CD4-positive, alpha-beta T cell treated with Interleukin-17A for 1 hour (primary cell): ENCODE measurements around the gene UNC93A.
"Not testable (repeated sequence)": the region's sequence is repeated elsewhere in the genome, so short reads cannot be mapped to it uniquely, and the experiment has no call there.

Experiments
- DNase-seq: peaks from one replicate; pipeline ENCODE4 v3.0.0-alpha.2; 2020

Gene UNC93A

DNA sequence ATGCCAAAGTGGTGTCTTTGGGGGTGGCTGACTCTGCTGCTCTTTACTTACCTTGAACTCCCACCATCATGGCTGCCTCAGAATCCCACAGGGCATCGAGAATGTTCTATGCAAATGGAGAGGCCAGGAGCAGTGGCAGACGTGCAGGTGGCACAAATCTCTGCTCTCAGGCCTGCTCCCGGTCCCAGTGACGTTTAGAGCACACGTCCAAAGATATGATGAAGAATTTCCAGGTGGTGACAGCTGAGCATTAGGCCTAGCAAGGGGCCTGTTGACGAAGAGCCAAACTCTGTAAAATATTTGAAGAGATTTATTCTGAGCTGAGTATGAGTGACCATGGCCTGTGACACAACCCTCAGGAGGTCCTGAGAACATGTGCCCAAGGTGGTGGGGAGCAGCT is 19.0 kb upstream of the UNC93A start:
- DNase-seq: no peak

DNA sequence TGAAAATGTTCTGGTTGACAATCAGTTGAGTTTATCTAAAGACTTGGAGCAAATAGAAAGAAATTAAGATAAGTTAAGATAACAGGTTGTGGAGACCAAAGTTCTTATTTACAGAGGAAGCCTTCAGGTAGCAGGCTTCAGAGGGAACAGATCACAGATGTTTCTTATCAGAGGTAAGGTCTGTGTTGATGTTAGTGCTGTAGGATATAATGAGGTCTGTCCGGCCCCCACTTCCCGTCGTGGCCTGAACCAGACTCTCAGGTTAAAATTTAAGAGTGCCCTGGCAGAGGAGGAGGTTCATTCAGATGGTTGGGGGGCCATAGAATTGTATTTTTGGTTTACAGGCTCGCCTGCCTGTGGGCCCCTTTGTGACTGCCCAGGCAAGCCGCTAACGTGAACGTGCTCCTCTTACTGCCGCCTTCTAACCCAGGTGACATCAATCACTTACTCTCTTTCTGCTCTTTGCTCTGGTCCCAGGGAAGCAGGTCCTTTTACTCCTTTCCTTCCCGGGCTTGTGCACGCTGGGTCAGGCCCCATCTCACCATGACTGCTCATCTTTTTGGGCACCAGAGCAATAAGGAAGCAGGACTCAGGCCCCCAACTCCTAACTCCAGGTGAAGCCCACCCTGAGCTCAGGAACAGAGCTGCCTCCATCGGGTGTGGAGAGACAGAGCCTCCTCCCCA is 18.3 kb upstream of the UNC93A start:
- DNase-seq: no peak

DNA sequence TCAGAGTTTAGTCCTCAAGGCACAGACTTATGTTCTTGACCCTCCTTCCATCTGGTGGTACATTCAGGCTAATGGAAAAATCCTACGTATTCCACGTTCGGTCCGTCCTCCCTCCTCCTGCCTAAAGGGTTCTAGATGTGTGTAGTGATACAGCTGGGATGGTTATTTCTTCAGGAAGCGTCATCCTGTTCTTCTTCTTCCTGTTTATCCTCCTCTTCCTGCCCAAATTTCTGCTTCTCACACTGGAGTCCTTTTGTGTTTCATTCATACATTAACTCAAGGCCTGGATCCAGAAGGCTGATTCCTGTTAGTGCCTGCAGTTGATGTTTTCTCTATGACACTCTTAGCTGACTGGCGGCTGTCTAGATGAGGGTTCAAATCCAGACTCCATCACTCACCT is 16.8 kb upstream of the UNC93A start:
- DNase-seq: no peak

DNA sequence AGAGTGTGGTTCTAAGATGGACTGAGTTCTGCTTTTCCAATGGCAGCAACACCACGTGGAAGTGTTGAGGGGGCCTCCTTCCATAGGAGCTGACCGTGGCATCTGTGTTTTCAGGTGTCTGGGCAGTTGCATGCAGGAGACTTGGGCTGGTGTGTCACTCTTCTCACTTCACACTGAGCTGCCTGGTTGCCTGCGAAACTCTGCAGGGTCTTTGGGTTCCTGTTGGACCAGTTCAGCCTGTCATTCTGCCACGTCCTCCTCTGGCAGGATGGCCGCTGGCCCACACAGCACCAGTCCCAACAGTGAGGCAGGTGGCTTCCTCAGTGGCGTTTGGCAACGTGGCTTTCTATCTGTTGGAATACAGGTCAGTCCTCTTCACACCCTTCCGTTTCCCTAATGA is 16.1 kb upstream of the UNC93A start:
- no peak for DNase-seq

DNA sequence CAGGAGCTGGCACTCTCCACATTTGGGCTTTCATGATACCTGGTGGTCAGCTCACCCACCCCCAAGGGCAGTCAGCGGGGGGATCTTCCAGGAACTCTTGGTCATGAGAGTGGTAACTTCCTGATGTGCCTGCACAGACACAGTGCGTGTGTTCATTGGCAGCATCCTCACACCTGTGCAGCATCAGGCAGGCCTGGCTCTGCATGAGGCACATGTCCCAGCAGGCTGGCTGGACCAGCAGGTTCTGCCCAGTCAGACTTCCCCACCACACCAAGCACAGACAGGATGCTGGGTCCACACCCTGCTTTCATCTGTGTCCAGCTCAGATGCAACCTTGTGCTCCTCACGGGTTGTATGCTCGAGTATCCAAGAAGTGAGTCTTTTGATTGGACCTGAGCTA is 15.7 kb upstream of the UNC93A start:
- DNase-seq: no peak

DNA sequence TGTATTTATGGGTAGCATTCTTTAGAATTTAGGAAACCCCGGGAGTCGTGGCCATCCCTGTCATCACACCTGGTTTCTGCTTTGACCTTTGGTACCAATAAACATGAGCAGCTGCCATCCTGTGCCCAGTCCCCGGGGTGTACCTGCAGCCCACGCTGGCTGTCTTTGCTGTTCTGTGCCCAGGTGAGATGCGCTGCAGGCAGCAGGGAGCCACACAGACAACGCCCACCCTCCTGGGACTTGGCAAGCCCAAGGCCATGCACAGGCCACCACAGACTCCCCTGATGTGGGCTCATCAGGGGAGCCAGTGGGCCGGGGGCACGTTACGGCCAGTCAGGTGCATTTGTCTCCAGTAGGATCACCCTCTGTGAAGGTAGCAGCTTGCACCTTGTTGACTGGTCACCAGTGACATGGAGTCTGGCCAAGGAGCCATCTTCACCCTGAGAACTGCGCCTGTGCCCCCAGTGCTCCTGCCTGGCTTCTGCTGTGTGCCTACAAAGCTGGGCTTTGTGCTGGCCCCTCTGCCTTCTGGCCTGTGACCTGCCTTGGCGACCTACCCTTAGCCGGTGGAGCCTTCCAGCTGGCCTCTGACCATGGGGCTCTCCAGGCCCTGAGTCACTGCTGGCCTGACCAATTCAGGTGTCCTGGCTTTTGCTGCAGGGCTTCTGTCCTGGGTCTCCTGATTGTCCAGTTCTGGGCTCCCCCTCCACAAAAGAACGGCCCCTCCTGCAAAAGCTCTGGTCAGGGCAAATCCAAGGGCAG is 14.2 kb upstream of the UNC93A start:
- DNase-seq: no peak

DNA sequence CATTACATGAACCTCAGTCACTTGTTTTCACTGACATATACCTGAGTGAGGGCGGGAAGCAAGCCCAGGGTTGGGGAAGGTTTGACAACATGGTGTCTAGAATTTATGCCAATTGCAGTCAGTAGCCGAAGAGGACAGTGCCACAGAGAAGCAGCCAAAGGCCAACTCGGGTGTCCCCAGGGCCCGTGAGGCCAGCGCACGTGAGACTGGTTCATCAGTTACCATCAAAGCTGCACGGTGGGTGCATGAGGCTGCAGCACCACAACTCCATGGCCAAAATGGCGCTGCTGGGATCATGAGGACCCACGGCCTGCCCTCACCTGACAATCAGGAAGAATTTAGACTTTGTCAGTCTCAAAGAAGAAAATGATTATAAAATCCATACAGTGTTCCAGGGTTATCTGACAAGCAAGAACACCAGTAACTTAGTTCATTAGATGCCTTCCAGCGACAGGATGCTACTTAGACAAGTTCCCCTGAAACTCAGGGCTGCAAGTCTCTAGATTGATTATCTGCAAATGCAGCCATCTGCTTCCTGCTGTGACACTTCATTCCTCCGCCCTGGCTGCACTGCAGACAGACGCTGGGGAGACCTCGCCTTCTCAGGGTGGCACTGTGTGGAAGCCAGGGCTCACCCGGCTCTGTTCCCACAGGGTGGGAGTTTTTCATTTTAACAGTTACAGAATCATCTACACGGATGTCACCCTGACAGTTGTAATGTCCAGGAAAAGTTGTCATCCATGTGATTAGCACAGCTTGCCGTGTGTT is 12.8 kb upstream of the UNC93A start:
- not testable (repeated sequence) for DNase-seq

DNA sequence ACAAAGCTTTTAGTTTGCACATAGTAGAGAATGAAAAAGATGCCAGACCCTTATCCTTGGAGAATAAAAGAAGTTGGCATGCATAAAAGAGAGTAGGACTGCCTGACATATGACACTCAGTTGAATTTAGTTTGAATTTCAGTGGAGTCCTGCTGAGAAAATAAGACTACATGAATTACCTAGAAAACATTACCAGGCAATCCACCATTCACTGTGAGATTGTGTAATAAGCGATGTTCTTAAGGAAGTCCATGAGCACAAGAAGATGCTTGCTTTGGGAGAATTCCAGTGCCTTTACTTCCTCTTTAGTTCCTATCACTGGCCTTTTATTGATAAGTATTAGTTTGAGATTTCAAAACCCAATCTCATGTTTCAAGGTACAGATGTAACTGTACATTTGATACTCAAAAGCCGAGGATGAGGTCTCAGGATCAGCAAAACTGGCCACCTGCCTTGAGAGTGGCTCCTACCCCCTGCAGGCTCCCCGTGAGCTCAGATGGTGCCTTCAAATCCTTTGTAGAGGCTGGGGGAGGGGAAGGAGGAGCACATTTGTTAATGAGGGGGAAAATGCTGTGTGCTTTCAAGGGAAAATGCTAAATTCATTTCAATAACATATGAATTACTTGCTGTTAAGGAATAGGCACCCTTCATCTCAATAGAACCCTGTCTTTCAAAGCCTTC is 11.2 kb upstream of the UNC93A start:
- no peak for DNase-seq

DNA sequence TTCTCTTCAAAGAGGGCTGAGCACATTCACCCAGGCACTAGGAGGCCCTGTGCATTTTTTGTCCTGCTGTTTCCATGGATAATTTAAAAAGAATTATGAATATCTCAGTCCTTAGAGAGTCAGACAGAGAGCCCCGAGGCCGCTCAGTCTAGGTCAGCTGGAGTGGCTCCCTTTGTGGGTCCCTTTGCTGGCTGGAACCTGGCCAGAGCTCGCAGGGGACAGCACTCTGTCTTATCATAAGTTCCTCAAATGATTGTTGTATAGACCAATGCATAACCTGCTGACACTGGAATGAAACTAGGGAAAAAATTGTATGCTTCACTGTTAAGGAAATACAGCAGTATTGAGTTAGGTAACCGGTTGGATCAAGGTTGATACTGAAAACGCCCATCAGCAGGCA is 10.6 kb upstream of the UNC93A start:
- DNase-seq: not testable (repeated sequence)

DNA sequence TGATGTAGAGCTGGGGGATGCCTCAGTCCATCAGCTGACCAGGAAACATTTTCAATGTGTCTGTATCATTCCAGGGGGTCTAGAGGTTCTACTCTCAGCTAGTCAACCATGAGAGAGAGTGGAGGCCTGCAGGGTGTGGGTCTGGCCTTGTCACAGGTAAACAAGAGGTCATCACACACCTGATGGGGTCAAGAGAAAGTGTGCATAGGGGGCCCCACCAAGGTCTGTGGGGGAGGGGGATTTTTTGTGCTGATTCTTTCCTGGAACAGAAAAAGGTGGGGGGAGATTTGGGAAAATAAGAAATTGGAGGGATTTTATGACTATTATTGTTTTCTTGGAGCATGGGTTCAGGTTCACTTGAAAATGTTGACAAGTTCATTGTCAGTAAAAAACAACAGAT is 8.9 kb upstream of the UNC93A start:
- no peak for DNase-seq

DNA sequence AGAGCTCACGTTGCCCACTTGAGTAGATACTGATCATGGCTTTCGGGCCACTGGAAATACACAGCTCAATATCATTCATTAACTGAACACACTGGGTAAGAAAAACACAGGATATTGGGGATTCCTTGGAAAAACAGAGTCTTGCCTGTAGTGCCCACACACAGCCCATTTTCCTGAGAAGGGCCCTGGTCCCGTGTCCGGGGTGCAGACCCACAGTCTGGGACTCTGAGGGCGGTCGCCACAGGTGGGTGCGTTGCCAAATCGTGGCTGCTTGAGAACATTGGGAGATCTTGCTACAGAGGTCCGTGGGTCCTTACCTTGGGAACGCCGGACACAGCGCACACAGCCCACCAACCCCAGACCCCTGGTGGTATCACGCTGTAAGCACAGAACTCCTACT is 6.5 kb upstream of the UNC93A start:
- DNase-seq: not testable (repeated sequence)

DNA sequence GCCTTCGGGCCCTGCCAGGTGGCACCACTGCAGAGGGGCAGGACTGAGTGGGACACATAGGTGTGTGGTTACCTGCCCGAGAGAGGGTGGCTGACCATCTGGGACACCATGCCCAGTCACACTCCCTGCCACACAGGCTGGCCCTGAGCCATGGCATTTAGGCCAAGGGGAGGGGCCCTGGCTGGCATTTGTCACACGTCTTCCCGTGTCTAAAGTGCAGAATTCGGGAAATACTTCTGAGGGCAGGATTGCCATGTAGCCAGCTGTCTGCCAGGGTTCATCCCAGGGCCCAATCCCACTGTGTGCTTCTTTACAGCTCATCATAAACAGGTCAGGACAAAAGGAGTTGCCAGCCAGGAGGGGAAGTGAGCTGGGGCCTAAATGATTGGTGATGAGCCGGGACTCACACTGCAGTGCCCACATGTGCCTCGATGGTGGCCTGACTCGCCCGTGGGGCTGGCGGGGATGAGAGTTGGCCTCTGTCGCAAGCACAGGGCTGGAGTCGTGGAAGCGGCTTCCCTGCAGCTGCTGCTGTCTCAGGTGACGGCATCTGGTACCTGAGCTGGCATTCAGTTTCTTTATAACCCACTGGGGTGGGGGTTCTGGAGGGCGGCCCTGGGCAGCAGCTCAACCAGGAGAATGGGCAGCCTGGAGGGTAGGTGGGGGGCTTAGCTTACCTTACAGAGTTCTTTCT is 5.9 kb upstream of the UNC93A start:
- DNase-seq: no peak

DNA sequence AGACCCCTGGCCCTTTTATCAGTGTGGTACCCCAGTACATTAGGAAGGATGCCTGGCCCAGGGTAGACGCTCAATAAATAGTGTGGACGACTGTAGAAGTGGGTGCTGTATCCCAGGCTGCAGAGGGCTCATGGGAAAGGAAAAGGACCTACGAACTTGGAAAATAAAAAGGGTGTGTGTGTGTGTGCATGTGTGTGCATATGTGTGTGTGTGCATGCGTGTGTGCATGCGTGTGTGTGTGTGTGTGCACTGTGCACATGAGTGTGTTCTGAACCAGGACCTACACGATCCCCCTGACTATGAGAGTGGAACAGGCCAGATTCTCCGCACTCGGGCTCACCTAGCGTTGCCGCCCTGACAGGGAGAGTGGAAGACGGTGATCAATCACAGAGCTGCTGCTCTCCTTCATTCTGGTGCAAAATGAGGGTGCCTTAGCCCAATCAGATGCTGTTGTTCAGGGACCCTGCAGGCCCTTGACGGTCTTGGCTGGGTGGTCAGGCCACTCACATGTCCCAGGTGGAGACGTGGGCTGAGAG is 3.5 kb upstream of the UNC93A start:
- no peak for DNase-seq

DNA sequence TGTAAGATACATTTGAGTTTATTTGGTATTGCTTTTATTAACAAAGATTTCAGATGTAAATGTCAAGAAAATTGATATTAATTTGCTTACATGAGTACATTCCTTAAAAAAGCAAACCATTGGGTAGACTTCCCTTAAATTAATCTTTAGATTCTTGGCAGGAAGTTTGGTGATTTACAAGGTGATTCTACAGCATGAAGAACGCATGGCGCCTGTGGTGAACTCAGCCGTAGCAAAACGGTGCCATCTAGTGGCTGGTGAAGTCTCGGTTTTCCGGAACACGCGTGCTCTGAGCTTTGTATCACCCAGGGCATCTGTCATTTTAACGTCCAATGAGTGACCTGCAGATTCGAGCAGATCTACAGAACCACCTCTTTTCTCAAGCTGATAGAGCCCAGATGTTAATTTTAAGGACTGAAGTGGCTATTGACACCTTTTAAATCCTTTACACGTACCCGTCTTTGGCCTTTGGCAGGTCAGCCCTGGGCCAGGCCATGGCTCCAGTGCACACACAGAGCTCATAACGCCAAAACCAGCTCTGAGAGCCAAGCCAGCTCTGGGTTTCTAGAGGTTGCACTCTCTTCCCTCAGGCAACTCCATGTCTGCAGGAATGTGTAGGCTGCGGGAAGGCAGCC is 2.4 kb upstream of the UNC93A start:
- DNase-seq: peak; percentile 50

DNA sequence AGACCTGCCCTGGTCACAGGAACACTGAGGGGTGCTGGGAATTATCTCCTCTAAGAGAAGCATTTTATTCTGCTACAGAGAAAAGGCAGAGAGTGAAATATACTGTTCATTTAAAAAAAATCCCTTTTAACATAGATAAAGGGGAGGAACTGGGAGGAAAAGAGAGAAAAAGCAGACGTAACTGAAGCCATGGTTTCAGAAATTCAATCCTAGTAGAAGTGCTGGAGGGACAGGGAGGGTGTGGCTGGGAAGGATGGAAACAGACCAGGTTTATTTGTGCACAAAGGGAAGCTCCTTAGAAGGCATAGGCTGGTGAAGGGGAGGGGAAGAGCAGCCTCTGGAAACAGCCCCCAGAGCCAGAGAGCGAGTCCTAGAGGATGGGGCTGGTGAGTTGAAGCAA is 1.8 kb upstream of the UNC93A start:
- DNase-seq: not testable (repeated sequence)

DNA sequence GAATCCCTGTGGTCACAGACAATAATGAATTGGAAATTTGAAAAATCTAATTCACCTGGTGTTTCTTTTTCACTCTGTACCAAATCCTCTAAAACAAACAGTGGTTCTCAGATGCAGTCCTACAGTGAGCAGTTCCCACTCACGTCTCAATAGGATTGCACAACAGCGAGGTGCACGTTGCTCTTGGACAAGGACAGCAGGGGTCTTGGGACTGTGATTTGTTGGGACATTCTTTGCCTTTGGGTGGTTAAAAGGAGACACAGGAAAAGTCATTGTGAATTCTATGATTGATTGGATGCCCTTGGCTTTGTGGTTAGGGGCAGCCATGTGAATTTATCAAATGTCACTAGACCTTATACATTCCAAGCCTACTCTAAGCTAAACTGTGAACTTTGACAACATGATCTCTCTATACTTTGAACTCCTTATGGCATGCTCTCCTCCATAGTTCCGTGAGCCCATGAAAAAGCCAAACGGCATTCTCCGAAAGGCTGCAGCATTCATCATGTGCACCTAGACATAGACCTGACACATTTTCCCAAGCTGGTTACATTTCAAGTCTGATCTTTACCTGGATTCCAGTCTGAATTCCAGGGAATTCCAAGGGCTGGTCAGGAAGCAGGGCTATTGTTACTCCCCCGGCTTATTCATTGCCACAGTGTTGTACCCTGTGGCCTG is 647 bp downstream of the UNC93A start:
- no peak for DNase-seq

DNA sequence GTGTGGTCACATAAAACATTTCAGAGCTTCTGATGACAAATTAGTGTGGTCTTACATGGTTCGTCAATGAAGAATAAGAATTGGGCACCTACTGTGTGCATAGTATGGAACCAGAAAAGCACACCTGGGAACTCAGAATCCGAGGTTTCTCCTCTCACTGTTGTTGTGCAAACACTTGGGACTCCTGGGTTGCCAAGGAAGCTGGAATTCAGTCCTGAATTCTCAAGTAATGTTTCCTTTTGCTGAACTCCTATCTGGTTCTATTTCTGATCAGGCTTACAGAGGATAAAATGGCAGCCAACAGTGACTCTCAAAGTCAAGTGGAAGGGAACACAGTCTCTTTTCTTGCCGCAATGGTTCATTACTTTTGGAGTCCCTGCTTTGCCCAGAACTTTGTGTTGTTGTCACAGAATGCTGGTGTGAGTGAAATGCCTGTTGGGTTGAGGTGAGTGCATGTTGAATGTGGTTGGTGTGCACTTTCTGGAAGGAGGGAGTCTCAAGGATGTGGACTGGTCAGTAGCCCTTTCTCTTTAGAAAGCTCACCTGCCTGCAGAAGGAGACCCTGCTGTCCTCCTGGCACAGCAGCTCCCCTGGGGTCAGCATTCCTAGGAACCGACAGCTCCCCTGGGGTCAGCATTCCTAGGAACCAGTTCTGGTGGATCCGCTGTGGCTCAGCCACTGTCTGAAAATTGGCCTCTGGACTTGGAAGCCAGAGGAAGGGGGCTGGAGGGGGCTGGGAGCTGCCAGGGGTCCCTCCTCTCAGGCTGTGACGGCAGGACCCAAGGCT is 1.4 kb downstream of the UNC93A start:
- no peak for DNase-seq

DNA sequence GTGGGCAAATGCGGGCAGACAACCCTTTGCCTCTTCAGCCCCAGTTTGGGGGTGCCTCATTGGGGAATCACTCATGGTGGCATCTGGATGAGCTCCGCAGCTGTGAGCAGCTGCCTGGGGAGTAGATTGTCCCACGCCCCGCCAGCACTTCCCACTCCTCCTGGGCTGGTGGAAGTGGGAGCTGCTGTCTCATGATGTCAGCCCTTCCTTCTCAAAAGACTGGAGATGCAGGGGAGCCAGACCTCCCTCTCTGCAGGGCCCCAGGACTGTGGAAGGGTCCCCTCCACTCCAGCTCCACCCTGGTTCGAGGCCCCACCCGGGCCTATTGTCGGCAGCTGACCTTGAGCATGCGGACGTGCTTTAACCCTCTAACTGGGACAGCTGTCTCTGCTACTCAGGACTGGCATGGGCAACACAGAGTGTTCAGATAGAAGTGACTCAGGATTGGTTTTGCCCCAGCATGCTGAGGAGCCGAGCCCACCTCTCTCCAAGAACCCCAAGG is 2.0 kb downstream of the UNC93A start:
- no peak for DNase-seq

DNA sequence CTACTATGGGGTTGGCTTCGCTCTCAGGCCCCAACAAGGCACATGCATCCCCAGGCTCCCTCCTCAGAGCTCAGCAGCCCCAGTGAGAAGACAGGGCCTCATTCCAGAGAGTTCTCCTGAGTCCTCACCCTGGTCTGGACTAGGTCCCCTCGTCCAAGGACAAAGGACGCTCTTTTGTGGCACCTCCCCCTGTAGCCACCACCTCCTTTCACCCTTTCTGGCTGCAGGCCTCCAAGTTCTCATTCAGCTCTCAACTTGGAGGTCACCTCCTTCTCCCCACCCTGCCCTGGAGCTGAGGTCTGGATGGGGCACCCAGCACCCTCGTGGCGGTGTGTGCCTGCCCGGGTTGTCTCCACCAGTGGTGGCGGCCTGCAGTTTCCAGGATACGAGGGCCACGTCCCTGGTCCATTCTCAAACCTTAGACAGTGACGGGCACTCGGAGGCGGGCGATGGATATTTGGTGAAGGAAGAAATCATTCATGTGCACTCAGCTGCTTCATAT is 2.5 kb downstream of the UNC93A start:
- DNase-seq: no peak

DNA sequence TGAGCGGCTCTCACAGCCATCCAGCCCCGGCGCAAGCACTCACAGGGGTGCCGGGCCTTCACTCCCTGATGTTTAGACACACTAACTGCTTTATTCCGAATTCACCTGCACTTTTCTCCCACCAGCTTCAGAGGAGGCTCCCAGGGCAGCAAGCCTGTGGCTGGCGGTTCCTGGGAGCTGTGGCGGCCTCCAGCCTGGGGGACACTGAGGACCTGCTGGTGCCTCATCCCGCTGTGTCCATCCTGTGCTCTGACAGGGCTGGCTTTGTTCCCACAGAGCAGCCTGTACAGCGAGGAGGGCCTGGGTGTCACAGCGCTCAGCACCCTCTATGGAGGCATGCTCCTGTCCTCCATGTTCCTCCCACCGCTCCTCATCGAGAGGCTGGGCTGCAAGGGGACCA is 3.1 kb downstream of the UNC93A start:
- DNase-seq: no peak
